Measurements from ENCODE around the gene ASAP3. TPM values are rescaled to one million over a fixed set of nuclear protein-coding genes. Genes with fewer than 3 reads are reported as not detected.

ASAP3 gene
- total RNA-seq, 1 donor from 2014 or later: 96.6 TPM

DNA sequence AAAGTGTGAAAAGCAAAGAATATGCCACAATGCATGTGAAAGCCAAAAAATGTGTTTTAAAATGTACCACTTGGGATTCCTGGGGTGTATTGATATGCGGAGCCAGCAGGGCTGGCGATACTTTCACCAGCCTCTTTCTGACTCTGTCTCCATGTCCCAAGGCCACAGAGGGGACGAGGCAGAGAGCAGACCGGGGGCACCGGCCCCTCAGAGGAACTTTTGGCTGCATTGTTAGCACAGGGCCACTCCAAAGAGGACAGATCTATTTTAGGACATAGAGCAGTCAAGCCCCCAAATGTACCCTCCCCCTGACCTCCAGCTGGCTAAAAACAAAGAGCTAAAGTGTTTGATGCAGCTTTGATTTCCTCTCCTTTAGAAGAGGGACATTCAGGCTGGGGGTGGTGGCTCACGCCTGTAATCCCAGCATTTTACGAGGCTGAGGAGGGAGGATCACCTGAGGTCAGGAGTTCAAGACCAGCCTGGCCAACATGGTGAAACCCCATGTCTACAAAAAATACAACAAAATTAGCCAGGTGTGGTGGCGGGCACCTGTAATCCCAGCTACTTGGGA lies 88.7 kb downstream of the ASAP3 start:
- TF ChIP-seq, protein P1, sequence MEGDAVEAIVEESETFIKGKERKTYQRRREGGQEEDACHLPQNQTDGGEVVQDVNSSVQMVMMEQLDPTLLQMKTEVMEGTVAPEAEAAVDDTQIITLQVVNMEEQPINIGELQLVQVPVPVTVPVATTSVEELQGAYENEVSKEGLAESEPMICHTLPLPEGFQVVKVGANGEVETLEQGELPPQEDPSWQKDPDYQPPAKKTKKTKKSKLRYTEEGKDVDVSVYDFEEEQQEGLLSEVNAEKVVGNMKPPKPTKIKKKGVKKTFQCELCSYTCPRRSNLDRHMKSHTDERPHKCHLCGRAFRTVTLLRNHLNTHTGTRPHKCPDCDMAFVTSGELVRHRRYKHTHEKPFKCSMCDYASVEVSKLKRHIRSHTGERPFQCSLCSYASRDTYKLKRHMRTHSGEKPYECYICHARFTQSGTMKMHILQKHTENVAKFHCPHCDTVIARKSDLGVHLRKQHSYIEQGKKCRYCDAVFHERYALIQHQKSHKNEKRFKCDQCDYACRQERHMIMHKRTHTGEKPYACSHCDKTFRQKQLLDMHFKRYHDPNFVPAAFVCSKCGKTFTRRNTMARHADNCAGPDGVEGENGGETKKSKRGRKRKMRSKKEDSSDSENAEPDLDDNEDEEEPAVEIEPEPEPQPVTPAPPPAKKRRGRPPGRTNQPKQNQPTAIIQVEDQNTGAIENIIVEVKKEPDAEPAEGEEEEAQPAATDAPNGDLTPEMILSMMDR (IDR thresholded peaks at IDR 0.05; ENCODE audit: unreplicated experiment): no peak
- no peak for DNase-seq (ENCODE audit: low spot score in 2 of 2, unreplicated experiment in 2 of 2)
- Mint-ChIP-seq H3K36me3 (peaks cover 2% of the 10 kb centered on the region), H3K27ac (peak overlapping the region; percentile 77), H3K4me3 (no peak overlapping the region), H3K4me1 (peaks cover 13% of the 10 kb centered on the region), H3K9me3 (no peaks in the 10 kb centered on the region), H3K27me3 (ENCODE audit: low read depth) (peaks cover 4% of the 10 kb centered on the region)

DNA sequence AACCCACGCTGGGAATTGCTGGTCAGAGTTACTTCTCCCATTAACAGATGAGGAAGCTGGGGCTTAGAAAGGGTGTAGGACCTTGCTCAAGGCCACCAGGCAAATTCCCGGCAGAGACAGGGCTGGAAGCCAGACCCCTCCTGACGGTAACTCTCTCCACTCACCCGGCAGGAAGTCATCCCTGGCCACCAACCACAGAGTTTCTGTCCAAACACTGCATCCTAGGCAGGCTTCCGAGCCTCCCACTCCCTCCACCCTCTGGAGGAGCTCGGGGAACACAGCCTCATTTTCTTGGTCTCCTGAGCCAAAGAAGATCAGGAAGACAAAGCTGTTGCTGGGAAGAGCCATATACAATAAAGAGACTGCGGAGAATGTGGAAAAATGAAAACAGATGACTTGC lies 89.3 kb downstream of the ASAP3 start:
- Mint-ChIP-seq H3K4me3 (no peak overlapping the region), H3K27me3 (ENCODE audit: low read depth) (peaks cover 4% of the 10 kb centered on the region), H3K27ac (peak overlapping the region; percentile 77), H3K9me3 (no peaks in the 10 kb centered on the region), H3K36me3 (peaks cover 2% of the 10 kb centered on the region), H3K4me1 (peaks cover 13% of the 10 kb centered on the region)
- DNase-seq (ENCODE audit: low spot score in 2 of 2, unreplicated experiment in 2 of 2): peak in 1 of 2 experiments; percentile 44
- TF ChIP-seq, protein P1 (IDR thresholded peaks at IDR 0.05; ENCODE audit: unreplicated experiment): no peak

DNA sequence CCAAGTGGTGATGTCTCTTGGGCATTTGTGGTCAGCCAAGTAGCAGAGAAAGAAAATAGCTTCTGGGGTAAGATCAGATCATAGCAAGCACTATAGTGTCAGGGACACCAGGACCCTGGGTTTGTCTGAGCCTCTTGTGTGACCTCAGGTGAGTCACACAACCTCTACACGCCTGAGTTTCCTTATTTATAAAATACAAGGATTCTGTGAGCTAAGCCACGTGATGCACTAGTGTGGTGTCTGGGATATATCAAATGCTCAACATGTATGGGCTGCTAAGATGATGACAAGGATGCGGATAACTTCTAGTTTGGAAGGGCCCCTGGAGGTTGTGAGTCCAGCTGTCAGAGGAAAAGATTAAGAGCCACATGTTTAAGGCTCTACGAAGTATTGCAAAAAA lies 89.8 kb downstream of the ASAP3 start:
- Mint-ChIP-seq H3K36me3 (peaks cover 2% of the 10 kb centered on the region), H3K27me3 (ENCODE audit: low read depth) (peaks cover 4% of the 10 kb centered on the region), H3K9me3 (no peaks in the 10 kb centered on the region), H3K4me3 (no peak overlapping the region), H3K27ac (peak overlapping the region; percentile 77), H3K4me1 (peaks cover 13% of the 10 kb centered on the region)
- TF ChIP-seq, protein P1 (IDR thresholded peaks at IDR 0.05; ENCODE audit: unreplicated experiment): no peak
- DNase-seq (ENCODE audit: low spot score in 2 of 2, unreplicated experiment in 2 of 2): no peak

DNA sequence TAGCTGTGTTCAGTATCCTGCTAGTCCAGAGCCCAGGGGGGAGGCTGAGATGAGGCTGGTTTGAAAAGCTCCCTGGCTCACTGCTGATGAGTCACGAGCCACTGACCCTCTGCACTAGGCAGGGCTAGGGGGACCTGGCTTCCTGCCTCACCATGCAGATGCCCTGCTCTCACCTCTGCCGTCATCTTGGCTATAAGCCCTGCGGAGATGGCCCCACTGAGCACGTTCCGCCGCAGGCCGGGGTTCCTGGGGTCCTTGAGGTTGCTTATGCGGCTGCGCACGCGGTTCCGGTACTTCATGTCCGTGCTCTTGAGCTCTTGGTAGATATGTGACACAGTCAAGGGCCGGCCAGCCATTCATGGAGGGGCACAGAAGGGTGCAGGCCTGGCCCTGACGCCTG lies 90.3 kb downstream of the ASAP3 start:
- peaks cover 2% of the 10 kb centered on the region for H3K36me3 Mint-ChIP-seq
- peaks cover 4% of the 10 kb centered on the region for H3K27me3 Mint-ChIP-seq (ENCODE audit: low read depth)
- H3K27ac Mint-ChIP-seq: peak overlapping the region; percentile 77
- H3K4me1 Mint-ChIP-seq: peaks cover 13% of the 10 kb centered on the region
- TF ChIP-seq, protein P1 (IDR thresholded peaks at IDR 0.05; ENCODE audit: unreplicated experiment): no peak
- no peak overlapping the region for H3K4me3 Mint-ChIP-seq
- DNase-seq (ENCODE audit: low spot score in 2 of 2, unreplicated experiment in 2 of 2): no peak
- H3K9me3 Mint-ChIP-seq: no peaks in the 10 kb centered on the region

DNA sequence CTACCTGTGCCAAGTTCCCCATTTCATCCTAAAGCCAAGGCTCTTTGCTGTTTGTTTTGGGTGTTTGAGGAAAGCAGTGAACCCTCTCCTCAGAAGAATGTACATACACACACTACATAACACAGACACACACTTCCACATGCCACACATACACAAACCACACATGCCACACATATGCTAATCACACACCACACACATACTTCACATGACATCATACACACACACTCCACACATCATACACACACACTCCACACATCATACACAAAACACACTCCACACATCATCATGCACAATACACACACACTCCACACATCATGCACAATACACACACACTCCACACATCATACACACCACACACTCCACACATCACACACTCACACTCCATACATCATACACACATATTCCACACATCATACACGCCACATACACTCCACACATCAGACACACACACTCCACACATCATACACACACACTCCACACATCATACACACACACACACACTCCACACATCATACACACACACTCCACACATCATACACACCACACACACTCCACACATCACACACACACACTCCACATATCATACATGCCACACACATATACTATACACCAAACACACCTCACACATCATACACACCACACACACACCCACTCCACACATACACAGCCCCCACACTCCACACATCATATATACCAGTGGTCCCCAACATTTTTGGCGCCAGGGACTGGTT lies 91.7 kb downstream of the ASAP3 start:
- Mint-ChIP-seq H3K27me3 (ENCODE audit: low read depth) (no peaks in the 10 kb centered on the region), H3K36me3 (peaks cover 2% of the 10 kb centered on the region), H3K4me3 (no peak overlapping the region), H3K27ac (no peak overlapping the region), H3K4me1 (peaks cover 13% of the 10 kb centered on the region), H3K9me3 (no peaks in the 10 kb centered on the region)
- no peak for DNase-seq (ENCODE audit: low spot score in 2 of 2, unreplicated experiment in 2 of 2)
- TF ChIP-seq, protein P1 (IDR thresholded peaks at IDR 0.05; ENCODE audit: unreplicated experiment): no peak
